Uterus (tissue), 2 donors: ENCODE data around the gene CHAF1A.
A peak's percentile ranks its signal among the peaks of the same experiment; 100 is the strongest.

Source experiments
- POLR2A ChIP-seq, 2 donors: fragments of 450-650 bp; IDR thresholded peaks; one replicate each; pipeline ENCODE4 v1.6.1; 2016; ENCODE audit warnings: antibody characterized with exemption in 2 of 2, mild to moderate bottlenecking in 1 of 2, moderate library complexity in 1 of 2
- TF ChIP-seq, protein P1 (sequence below), 4 experiments: fragments of 200-600 bp in 2 of 4; fragments of 450-650 bp in 2 of 4; sonication (generic) in 2 of 4; IDR thresholded peaks; one replicate each; pipeline ENCODE4 v1.5.1; 2016 to 2019; ENCODE audit warnings: antibody characterized with exemption in 4 of 4, mild to moderate bottlenecking in 2 of 4, moderate library complexity in 1 of 4

DNA sequence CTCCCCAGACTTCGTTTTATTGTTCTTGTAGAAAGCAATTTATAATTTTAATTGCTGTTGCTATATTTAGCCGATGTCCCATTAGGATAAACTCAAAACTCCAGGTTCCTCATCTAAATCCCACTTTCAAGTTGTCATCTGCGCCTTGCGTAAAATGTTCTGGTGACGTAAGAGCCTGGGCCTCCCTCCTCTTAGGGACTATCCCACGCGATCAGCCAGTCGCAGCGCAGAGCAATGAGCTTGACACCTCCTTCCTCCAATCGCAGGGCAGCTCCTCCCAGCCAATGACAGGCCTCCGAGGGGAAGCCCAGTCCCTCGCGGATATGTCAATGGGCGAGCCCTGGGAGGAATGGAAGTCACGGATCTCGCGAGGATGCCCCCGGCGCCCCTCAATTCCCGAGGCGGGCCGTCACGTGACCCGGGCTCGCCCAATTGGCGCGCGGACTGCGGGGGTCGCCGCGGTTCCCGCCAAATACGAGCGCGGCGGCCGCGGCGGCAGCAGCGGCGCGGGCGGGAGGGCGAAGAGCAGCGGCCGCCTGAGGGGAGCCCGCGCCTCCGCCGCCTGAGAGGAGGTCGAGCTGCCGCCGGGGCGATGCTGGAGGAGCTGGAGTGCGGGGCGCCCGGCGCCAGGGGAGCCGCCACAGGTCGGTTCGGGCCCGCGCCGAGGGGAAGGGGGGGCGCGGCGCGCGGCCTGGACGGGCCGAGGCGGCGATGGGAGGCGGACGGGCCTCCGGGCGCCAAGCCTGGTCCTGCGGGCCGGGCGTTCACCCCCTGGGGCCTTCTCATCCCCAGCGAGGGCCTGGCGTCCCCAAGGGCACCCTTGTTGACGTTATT, at the start of gene CHAF1A:
- TF ChIP-seq, protein P1, sequence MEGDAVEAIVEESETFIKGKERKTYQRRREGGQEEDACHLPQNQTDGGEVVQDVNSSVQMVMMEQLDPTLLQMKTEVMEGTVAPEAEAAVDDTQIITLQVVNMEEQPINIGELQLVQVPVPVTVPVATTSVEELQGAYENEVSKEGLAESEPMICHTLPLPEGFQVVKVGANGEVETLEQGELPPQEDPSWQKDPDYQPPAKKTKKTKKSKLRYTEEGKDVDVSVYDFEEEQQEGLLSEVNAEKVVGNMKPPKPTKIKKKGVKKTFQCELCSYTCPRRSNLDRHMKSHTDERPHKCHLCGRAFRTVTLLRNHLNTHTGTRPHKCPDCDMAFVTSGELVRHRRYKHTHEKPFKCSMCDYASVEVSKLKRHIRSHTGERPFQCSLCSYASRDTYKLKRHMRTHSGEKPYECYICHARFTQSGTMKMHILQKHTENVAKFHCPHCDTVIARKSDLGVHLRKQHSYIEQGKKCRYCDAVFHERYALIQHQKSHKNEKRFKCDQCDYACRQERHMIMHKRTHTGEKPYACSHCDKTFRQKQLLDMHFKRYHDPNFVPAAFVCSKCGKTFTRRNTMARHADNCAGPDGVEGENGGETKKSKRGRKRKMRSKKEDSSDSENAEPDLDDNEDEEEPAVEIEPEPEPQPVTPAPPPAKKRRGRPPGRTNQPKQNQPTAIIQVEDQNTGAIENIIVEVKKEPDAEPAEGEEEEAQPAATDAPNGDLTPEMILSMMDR (IDR thresholded peaks at IDR 0.05), result peak in 2 of 4 experiments; percentile 6 to 45
- TF ChIP-seq POLR2A (IDR thresholded peaks at IDR 0.05), result peak; percentile 55 to 86
